Suprapubic skin (tissue), 3 donors: ENCODE measurements around the gene ADAMTS10.

ENCODE experiments used
- CTCF ChIP-seq, 2 donors: fragments of 200-600 bp in 1 of 2; fragments of 450-650 bp in 1 of 2; sonication (generic) in 1 of 2; IDR thresholded peaks; one replicate each; pipeline ENCODE4 v1.5.1; 2016 to 2019; ENCODE audit warnings: antibody characterized with exemption in 2 of 2, mild to moderate bottlenecking in 1 of 2, moderate library complexity in 1 of 2
- EP300 ChIP-seq: sonication (generic); formaldehyde crosslinking; IDR thresholded peaks from one replicate; pipeline ENCODE4 v1.6.1; 2017; ENCODE audit warnings: antibody characterized with exemption

DNA sequence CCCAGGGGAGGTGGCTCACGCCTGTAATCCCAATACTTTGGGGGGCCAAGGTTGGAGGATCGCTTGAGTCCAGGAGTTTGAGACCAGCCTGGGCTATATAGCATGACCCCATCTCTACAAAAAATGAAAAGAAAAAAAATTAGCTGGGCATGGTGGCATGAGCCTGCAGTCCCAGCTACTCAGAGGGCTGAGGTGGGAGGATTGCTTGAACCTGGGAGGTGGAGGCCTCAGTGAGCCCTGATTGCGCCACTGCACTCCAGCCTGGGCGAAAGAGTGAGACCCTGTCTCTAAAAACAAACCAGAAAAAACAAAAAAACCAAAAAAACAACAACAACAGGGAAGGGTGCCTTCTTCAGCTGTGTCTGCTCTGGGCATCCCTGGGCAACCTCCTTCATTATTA lies 32.8 kb downstream of the ADAMTS10 start:
- TF ChIP-seq EP300 (no peak), CTCF (IDR thresholded peaks at IDR 0.05) (no peak)
